Measurements from ENCODE around the gene WDR88.
"Not testable (repeated sequence)": the region's sequence is repeated elsewhere in the genome, so short reads cannot be mapped to it uniquely, and the experiment has no call there.

- not testable (repeated sequence) for TF ChIP-seq JUN (IDR thresholded peaks at IDR 0.05; ENCODE audit: low read depth, low read length); EZH2 (IDR thresholded peaks at IDR 0.05; ENCODE audit: low read depth, low read length, severe bottlenecking); CTCF (IDR thresholded peaks at IDR 0.05; ENCODE audit: control extremely low read depth in 1 of 3, insufficient read depth in 1 of 3, low read depth in 1 of 3, low read length in 3 of 3); GTF2F1 (IDR thresholded peaks at IDR 0.05; ENCODE audit: borderline replicate concordance, low read depth, low read length); MAFK (IDR thresholded peaks at IDR 0.05; ENCODE audit: low read depth, low read length); E2F6 (IDR thresholded peaks at IDR 0.05); CBX5 (IDR thresholded peaks at IDR 0.05; ENCODE audit: low read depth, low read length); HDAC2 (IDR thresholded peaks at IDR 0.05; ENCODE audit: borderline replicate concordance in 1 of 2, low read depth in 2 of 2, low read length in 2 of 2); POLR2AphosphoS5 (IDR thresholded peaks at IDR 0.05; ENCODE audit: low read depth, low read length)
These were observed 59.2 kb downstream of the WDR88 start for GRCh38 chr19:33191092-33191491.

Data from H1 (cell line).